Tibial nerve (tissue), 4 donors: ENCODE results near the gene SMYD3. TPM values are rescaled to one million over a fixed set of nuclear protein-coding genes. Genes with fewer than 3 reads are reported as not detected.

Experiments used
- DNase-seq, 2 donors: peaks; one replicate each; pipeline ENCODE4 v3.0.0-alpha.2; 2019; ENCODE audit warnings: low spot score in 2 of 2
- H3K27ac ChIP-seq, 4 donors: fragments of 200-600 bp; sonication (generic) in 3 of 4; one replicate each; pipeline ENCODE4 v1.5.1; 2017 to 2019; ENCODE audit warnings: mild to moderate bottlenecking in 1 of 4
- H3K27me3 ChIP-seq, 2 donors: fragments of 200-600 bp; sonication (generic) in 1 of 2; one replicate each; pipeline versions ENCODE4 v1.5.1 to v1.6.0; 2017 to 2019
- H3K36me3 ChIP-seq, 3 donors: fragments of 200-600 bp; sonication (generic); one replicate each; pipeline ENCODE4 v1.5.1; 2018 to 2019
- H3K4me1 ChIP-seq, 4 donors: fragments of 200-600 bp; sonication (generic) in 3 of 4; one replicate each; pipeline ENCODE4 v1.5.1; 2017 to 2019
- H3K4me3 ChIP-seq, 4 donors: fragments of 200-600 bp; sonication (generic) in 3 of 4; one replicate each; pipeline ENCODE4 v1.5.1; 2017 to 2019; ENCODE audit warnings: mild to moderate bottlenecking in 1 of 4, moderate library complexity in 1 of 4
- H3K9me3 ChIP-seq, 4 donors: fragments of 200-600 bp; sonication (generic) in 3 of 4; one replicate each; pipeline ENCODE4 v1.5.1; 2017 to 2019
- EP300 ChIP-seq, 2 donors: sonication (generic); formaldehyde crosslinking; IDR thresholded peaks; one replicate each; pipeline ENCODE4 v1.6.1; 2017; ENCODE audit warnings: antibody characterized with exemption in 2 of 2, mild to moderate bottlenecking in 1 of 2
- POLR2A ChIP-seq, 2 donors: fragments of 450-650 bp; IDR thresholded peaks; one replicate each; pipeline ENCODE4 v1.6.1; 2017; ENCODE audit warnings: antibody characterized with exemption in 2 of 2, mild to moderate bottlenecking in 2 of 2, moderate library complexity in 2 of 2
- WGBS, 2 donors: methylation state at CpG; one replicate each; pipeline ENCODE4 v1.1.5; 2018; 5-methylcytosine and 5-hydroxymethylcytosine counted together
- total RNA-seq, 4 donors: library from RNA; depleted of rRNA; stranded (reverse); fragments of >200 nt; gene quantifications; one replicate each; pipeline ENCODE4 v1.1.0, GENCODE V29; 2016
- TF ChIP-seq, protein P1 (sequence below), 5 experiments: fragments of 200-600 bp in 3 of 5; fragments of 450-650 bp in 2 of 5; sonication (generic) in 3 of 5; IDR thresholded peaks; one replicate each; pipeline ENCODE4 v1.5.1; 2016 to 2019; ENCODE audit warnings: antibody characterized with exemption in 5 of 5, mild to moderate bottlenecking in 3 of 5, moderate library complexity in 2 of 5

The SMYD3 gene
- total RNA-seq, 4 donors from 2014 or later: 22.2 to 30.3 (median 27.0) TPM

DNA sequence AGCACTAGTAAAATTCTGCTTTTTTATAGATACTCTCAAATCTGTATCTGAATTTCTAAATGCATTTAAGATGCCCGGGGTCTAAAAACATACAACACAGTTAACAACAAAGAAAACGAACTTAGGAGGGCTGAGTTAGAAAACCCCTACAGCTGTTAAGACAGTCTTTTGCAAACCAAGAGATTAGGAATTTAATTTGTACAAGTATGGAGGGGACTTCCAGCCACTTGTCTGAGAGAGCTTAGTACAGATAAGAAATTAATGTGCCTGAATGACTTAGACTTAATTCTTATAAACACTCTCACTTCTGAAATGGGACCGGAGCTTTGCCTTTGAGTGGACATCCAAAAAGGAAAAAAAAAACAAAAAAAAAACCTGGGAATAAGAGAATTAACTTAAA lies 61.6 kb downstream of the SMYD3 start:
- 88 to 92% methylated on average over 3 of the region's 3 CpGs for WGBS, 2 donors
- no peaks in the 10 kb centered on the region for H3K36me3 ChIP-seq
- TF ChIP-seq EP300 (IDR thresholded peaks at IDR 0.05) (no peak), POLR2A (IDR thresholded peaks at IDR 0.05) (no peak)
- TF ChIP-seq, protein P1, sequence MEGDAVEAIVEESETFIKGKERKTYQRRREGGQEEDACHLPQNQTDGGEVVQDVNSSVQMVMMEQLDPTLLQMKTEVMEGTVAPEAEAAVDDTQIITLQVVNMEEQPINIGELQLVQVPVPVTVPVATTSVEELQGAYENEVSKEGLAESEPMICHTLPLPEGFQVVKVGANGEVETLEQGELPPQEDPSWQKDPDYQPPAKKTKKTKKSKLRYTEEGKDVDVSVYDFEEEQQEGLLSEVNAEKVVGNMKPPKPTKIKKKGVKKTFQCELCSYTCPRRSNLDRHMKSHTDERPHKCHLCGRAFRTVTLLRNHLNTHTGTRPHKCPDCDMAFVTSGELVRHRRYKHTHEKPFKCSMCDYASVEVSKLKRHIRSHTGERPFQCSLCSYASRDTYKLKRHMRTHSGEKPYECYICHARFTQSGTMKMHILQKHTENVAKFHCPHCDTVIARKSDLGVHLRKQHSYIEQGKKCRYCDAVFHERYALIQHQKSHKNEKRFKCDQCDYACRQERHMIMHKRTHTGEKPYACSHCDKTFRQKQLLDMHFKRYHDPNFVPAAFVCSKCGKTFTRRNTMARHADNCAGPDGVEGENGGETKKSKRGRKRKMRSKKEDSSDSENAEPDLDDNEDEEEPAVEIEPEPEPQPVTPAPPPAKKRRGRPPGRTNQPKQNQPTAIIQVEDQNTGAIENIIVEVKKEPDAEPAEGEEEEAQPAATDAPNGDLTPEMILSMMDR (IDR thresholded peaks at IDR 0.05): no peak
- peaks cover 0 to 5% (median 0%) of the 10 kb centered on the region in 4 donors for H3K4me1 ChIP-seq
- H3K27ac ChIP-seq: no peak overlapping the region
- no peak for DNase-seq
- no peak overlapping the region for H3K4me3 ChIP-seq
- H3K27me3 ChIP-seq: no peaks in the 10 kb centered on the region
- H3K9me3 ChIP-seq: no peaks in the 10 kb centered on the region

DNA sequence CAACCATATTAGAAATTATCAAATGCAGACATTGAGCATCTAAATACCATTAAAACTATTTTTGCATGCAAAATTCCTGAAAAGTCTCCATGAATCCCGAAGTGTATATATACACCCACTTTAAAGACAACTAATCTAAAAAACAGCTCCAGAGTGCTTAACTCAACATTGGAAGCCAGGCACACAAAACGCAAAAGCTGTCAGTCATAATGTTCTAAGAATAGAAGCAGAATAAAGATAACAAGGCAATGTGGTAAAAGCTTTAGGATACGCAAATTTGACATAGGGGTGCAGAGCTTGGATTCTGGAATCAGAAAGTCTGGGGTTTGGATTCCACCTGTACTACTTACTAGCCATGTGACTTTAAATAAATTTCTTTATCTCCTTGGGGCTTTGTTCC lies 62.5 kb downstream of the SMYD3 start:
- no peaks in the 10 kb centered on the region for H3K27me3 ChIP-seq
- WGBS, 2 donors: 84 to 89% methylated on average over 3 of the region's 3 CpGs
- TF ChIP-seq EP300 (IDR thresholded peaks at IDR 0.05) (no peak), POLR2A (IDR thresholded peaks at IDR 0.05) (no peak)
- TF ChIP-seq, protein P1 (IDR thresholded peaks at IDR 0.05): no peak
- H3K4me3 ChIP-seq: no peak overlapping the region
- no peak for DNase-seq
- no peaks in the 10 kb centered on the region for H3K36me3 ChIP-seq
- no peaks in the 10 kb centered on the region for H3K9me3 ChIP-seq
- H3K27ac ChIP-seq: no peak overlapping the region
- peaks cover 0 to 5% (median 0%) of the 10 kb centered on the region in 4 donors for H3K4me1 ChIP-seq

DNA sequence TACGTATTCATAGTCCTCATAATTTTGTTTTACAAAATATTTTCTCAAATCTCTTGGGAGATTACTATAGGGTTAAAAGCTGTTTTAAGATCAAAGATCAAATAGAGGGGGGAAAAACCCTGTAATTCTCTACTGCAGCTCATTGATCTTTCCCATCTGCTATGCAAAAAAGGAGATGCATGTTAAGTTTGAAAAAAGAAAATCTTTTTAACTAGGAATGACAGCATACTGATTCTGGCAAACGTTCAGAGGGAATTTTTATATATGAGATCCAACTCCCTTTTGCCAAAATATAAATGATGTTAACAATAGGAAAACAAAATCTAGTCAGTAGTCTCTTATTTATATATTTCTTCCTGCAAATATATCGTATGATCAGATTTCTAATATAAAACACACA lies 69.1 kb downstream of the SMYD3 start:
- peaks cover 0 to 7% (median 1%) of the 10 kb centered on the region in 4 donors for H3K9me3 ChIP-seq
- TF ChIP-seq POLR2A (IDR thresholded peaks at IDR 0.05) (no peak), EP300 (IDR thresholded peaks at IDR 0.05) (no peak)
- TF ChIP-seq, protein P1 (IDR thresholded peaks at IDR 0.05): no peak
- no peak overlapping the region for H3K4me3 ChIP-seq
- H3K27me3 ChIP-seq: no peaks in the 10 kb centered on the region
- no peaks in the 10 kb centered on the region for H3K4me1 ChIP-seq
- 47 to 56% methylated on average over 3 of the region's 3 CpGs for WGBS, 2 donors
- no peaks in the 10 kb centered on the region for H3K36me3 ChIP-seq
- H3K27ac ChIP-seq: no peak overlapping the region
- DNase-seq: no peak

DNA sequence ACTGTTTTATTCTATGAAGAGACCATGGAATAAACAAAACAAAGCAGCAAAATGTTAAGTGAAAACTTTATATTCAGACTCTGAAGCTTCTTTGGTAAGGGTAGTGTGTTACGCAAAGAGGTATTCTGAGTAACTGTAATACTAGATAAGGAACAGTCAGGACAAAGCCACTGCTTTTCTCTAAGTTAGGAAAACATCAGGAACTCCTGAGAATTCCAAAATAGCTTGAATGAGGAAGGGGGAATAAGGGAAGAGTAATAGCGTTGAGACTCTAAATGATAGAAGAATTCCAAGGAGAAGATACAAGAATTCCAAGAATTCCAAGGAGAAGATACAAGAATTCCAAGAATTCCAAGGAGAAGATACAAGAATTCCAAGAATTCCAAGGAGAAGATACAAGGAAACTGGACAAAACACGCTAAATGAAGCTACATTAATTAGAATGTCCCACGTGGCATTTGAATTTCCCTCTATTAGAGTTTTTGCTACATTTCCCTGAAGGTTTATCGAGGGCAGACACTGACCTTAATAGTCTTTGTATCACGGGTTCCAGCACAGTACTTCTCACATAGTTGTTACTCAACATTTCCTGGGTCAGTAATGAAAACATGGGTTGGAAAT lies 71.5 kb downstream of the SMYD3 start:
- H3K4me3 ChIP-seq: no peak overlapping the region
- DNase-seq: no peak
- 56 to 61% methylated on average over 6 of the region's 6 CpGs for WGBS, 2 donors
- no peaks in the 10 kb centered on the region for H3K4me1 ChIP-seq
- peaks cover 0 to 7% (median 1%) of the 10 kb centered on the region in 4 donors for H3K9me3 ChIP-seq
- no peaks in the 10 kb centered on the region for H3K36me3 ChIP-seq
- no peaks in the 10 kb centered on the region for H3K27me3 ChIP-seq
- TF ChIP-seq EP300 (IDR thresholded peaks at IDR 0.05): no peak
- no peak for TF ChIP-seq POLR2A (IDR thresholded peaks at IDR 0.05)
- TF ChIP-seq, protein P1 (IDR thresholded peaks at IDR 0.05): no peak
- H3K27ac ChIP-seq: no peak overlapping the region

DNA sequence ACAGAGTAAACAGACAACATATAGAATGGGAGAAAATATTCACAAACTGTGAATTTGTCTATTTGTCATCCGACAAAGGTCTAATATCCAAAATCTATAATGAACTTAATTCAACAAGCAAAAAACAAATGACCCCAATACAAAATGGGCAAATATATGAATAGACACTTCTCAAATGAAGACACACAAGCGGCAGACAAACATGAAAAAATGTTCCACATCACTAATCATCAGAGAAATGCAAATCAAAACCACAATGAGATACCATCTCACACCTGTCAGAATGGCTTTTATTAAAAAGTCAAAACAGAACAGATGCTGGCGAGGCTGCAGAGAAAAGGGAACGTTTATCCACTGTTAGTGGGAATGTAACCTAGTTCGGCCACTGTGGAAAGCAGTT lies 72.7 kb downstream of the SMYD3 start:
- 92 to 97% methylated on average over 5 of the region's 5 CpGs for WGBS, 2 donors
- H3K27ac ChIP-seq: no peak overlapping the region
- H3K9me3 ChIP-seq: peaks cover 0 to 7% (median 1%) of the 10 kb centered on the region in 4 donors
- H3K27me3 ChIP-seq: no peaks in the 10 kb centered on the region
- no peak overlapping the region for H3K4me3 ChIP-seq
- H3K4me1 ChIP-seq: no peaks in the 10 kb centered on the region
- no peak for DNase-seq
- TF ChIP-seq, protein P1 (IDR thresholded peaks at IDR 0.05): no peak
- TF ChIP-seq POLR2A (IDR thresholded peaks at IDR 0.05) (no peak), EP300 (IDR thresholded peaks at IDR 0.05) (no peak)
- H3K36me3 ChIP-seq: no peaks in the 10 kb centered on the region
